Gastrocnemius medialis (tissue), 4 donors: ENCODE data around the gene SPPL2C.

Experiments used
- CTCF ChIP-seq, 5 experiments: fragments of 450-650 bp in 3 of 5; fragments of 200-600 bp in 2 of 5; sonication (generic) in 2 of 5; IDR thresholded peaks in 4 of 5; conservative IDR thresholded peaks in 1 of 5; 1 replicate in 4 of 5; 2 replicates in 1 of 5; pipeline ENCODE4 v1.5.1; 2016 to 2019; ENCODE audit warnings: antibody characterized with exemption in 5 of 5, mild to moderate bottlenecking in 3 of 5, moderate library complexity in 3 of 5
- POLR2A ChIP-seq, 2 donors: fragments of 450-650 bp; IDR thresholded peaks; one replicate each; pipeline ENCODE4 v1.6.1; 2017; ENCODE audit warnings: antibody characterized with exemption in 2 of 2, mild to moderate bottlenecking in 2 of 2, moderate library complexity in 2 of 2

DNA sequence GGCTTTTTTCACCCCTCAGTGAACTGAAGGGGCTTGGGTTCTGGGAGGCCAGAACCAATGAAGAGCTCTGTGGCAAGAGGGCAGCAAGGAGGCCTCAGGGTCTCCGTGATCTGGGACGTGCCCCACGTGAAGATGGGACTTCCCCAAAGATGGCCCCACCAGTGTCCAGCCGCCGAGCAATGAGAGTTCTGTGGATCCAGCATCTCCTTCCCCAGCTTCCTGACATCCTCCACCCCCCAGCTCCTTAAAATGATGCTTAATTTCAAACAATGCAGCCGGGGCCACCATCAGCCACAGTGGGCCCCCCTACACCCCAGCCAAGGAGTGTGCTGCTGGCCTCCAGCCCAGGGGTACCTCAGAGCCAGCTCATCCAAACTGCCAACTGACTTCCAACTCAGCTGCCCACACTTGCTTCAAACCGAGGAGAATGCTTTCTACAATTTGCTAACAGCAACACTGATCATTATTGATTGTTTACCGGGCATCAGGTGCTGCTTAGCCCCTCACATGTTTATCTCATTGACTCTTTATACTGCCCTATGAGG, 5.9 kb upstream of the SPPL2C start:
- no peak for TF ChIP-seq CTCF (IDR thresholded peaks at IDR 0.05 in 4 of 5, conservative IDR thresholded peaks at IDR 0.05 in 1 of 5)
- no peak for TF ChIP-seq POLR2A (IDR thresholded peaks at IDR 0.05)
